Embryonic facial prominence (tissue), 1 donor: Measurements from ENCODE around the gene PEAR1.

Experiments
- DNase-seq: peaks from one replicate; pipeline ENCODE4 v3.0.0-alpha.2; 2016; ENCODE audit errors: extremely low spot score

The PEAR1 gene

DNA sequence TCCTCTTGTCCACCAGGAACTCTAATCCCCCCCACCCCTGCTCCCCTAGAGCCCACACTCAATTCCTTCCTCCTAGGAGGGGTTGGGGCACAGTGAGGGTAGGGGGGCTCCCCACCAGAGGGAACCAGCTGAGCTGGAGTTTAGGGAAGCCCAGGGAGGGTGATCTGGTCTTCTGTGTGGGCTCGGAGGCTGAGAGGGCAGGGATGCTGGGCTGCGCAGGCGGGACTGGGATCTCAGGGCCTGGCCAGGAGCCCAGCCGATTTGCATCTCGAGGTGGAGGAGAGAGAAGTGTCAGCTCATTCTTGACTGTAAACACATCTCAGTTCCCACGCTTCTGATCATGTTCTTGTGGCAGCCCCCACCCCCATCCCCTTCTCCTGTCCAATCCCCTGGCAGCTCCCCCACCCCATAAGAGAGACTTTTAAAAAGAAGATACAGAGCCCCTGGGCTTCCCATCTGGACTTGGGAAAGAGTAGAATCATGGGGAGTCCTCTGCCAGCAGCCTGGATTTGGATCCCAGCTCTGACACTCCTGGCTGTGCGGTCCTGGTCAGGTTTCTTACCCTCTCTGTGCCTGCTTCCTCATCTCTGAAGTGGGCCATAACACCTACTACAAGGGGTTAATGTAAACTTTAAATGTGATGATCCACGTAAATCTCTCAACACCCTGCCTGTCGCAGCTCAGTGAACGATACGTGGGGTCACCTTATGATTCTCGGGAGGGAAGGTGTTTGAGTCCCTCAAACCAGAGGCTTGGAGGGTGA, 6.6 kb downstream of the PEAR1 start:
- no peak for DNase-seq

DNA sequence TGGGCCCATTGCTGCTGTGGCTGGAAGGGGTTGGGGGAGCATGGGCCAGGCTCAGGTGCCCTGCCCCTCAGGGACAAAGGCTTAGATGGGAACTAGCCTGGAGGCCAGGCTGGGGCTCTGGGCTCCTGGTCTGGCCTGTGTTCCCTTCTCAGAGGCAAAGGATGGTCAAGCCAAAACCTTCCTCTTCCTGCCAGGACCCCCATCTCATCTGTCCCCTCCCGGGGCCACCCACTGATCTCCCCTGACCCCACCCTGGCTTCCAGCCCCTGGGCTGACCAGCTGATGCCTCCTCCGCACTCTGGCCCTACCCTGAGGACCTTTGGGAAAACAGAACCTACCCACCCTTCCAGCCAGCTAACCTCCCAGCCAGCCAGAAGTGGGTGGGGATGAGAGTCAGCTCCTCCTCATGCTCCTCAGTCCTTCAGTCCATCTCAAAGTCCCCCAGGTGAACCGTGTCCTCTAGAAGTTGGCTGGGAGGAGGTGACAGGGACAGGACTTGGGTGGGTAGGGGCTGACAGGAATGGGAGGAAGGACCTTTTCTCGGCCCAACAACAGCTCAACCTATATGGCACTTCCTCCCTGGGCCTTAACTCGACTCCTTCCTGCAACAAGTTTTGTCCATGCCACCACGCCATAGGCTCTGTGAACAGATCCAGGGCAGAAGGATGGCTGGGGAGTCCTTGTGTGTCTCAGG, 7.5 kb downstream of the PEAR1 start:
- DNase-seq, result no peak

DNA sequence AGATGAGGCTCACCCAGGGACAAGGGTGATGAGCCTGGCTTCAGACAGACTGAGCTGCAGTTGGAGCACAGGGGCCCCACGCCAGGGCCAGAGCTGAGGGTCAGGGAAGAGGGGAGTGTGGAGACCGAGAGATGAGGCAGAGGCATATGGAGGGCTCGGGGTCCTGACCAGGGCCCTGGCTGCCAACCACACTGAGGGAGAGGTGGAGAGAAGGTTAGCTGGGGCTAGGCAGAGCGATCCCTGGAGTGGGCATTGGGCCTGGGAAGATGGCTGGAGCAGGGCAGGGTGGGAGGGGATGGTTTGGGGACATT, 8.0 kb downstream of the PEAR1 start:
- DNase-seq, result no peak

DNA sequence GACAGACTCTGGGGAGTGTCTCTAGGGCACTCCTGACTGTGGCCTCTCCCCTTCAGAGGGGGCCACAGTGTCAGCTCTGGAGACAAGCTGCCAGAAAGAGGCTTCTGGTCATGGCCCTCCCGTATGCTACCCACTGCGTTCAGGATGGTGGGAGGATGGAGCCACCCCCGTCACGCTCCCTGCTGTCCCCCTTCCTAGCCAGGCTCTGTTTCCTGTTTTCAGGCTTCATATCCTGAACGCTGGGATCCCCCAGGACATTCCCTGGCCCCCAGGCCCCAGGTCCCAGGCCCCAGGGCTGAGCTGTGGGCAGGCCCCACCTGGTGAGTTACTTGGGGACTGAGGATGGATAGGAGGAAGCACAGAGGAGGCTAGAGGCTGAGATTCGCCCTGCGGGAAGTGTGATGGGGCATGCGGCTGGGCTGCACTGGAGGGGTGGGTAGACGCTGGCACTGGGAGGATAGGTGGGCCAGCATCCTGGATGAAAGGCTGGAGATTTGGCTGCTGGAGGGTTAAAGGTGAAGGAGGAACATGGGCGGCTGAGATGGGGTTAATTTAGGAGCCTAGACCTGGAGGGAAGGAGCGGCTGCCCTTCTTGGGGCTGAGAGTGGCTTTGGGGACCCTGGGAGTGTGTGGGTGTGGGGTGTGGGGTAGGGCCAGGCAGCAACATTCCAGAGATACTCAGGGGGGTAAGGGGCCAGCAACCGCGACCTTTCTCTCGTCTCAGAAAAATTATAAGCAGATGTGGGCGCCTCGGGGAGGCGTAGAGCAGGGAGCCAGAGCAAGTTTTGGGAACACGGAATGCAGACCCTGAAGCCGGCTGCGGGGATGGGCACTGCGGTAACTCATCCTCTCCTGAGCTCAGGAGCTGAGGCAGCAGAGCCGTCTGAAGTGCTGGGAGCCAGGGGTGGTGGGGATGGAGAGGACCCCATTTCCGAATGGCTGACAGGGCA, 8.7 kb downstream of the PEAR1 start:
- DNase-seq, result no peak

DNA sequence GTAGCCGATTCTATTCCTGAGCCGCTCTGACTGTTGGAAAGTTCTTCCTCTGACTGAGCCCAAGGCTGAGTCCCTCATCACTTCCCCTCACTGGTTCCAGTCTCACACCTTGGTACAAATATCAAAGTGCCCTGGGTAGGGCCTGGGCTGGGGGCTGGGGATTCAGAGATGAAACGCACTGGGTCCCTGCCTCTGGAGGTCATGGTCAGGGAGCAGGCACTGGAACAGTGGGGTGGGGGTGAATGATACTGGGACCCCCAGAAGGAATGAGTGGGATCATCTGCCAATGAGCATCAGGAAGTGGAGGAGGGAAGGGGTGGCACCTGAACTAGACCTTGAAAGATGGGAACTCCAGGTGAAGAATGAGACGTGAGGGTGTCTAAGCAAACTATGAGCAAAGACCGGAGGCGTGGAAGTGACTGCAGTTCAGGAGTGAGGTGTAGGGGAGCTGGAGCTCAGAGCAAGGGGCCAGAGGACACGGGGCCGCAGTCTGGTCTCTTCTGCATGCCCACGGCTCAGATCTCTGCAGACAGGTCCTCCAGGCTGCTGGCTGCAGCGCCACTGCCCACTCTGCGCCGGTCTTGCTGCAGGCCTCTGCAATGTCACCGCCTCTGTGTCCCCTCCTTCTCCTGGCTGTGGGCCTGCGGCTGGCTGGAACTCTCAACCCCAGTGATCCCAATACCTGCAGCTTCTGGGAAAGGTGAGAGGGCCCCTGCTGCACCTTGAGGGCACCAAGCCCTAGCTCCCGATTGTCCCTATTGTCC, 10.0 kb downstream of the PEAR1 start:
- no peak for DNase-seq

DNA sequence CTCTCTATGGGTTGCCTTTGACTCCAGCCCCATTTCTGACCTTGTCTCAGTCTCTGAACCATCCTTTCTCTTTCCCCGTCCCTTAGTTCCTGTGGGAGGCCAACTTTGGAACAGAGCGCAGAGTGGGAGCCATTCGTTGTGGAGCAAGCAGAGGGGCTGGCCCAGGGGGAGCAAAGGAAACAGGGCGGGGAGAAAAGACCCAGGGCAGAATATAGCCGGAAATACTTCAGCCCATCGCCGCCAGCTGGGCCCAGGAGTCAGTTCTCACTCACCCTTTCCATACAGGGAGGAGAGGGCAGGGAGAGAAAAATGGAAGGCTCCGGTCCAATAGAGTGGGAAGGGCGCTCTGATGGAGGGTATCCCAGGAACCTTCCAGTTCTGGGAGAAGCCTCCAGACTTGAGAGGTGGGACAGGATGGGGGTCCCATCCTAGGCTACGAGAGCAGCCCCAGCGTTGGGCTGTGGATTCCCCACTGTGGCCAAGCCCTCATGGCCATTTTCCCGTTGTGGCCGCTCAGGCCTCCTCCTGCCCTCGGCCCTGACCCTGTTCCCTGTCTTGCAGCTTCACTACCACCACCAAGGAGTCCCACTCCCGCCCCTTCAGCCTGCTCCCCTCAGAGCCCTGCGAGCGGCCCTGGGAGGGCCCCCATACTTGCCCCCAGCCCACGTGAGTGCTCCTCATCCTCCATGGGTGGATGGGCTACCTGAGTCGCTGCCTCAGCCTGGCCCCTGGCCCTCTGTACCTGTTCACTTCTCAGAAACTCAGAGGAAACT, 10.9 kb downstream of the PEAR1 start:
- no peak for DNase-seq

DNA sequence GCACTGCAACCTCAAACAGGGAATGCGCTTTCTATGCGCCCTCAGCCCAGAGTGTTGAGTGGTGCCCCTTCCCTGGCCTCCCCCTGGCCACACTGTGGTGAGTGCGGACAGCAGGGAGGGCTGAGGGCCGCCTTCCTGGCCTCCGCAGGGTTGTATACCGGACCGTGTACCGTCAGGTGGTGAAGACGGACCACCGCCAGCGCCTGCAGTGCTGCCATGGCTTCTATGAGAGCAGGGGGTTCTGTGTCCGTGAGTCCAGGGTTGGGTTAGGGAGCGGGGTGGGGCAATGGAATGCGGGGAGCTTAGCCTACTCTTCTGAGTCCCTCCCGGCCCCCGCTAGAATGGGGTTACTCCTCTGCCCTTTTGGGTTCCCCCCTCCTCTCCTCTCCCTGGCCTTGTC, 11.7 kb downstream of the PEAR1 start:
- DNase-seq, result no peak

DNA sequence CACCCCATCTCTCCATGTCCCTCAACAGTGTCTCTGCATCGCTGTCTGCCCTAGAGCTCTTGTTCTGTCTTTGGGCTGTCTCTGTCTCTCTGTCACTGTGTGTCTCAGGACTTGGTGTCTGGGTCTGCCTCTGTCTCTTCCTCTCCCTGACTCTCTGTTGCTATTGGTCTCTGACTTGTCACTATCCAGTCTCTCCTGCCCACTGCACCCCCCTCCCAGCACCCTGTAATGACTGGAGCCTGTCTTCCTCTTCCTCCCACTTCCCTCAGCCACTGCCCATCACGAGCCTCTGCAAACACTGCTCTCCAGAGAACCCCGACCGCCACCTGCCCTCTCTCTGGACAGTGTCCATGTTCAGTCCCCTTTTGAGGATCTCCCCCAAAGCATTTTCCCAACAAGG, 12.1 kb downstream of the PEAR1 start:
- no peak for DNase-seq

DNA sequence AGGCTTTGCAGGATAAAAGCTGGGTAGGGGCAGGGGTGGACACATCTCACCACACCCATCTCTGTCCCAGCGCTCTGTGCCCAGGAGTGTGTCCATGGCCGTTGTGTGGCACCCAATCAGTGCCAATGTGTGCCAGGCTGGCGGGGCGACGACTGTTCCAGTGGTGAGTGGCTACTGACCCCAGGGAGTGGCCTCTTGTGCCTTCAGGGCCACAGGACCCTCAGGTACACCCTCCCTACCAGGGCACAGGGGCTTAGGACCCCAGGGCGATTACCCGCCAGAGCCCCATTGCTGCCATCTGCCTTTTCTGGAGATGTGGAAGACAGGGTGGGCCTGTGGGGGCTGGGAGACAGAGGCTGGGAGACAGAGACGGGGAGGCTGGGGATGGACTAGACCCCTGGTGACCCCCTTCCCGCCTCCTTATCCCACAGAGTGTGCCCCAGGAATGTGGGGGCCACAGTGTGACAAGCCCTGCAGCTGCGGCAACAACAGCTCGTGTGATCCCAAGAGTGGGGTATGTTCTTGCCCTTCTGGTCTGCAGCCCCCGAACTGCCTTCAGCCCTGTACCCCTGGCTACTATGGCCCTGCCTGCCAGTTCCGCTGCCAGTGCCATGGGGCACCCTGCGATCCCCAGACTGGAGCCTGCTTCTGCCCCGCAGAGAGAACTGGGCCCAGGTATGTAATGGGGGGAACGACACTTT, 12.8 kb downstream of the PEAR1 start:
- DNase-seq, result no peak

DNA sequence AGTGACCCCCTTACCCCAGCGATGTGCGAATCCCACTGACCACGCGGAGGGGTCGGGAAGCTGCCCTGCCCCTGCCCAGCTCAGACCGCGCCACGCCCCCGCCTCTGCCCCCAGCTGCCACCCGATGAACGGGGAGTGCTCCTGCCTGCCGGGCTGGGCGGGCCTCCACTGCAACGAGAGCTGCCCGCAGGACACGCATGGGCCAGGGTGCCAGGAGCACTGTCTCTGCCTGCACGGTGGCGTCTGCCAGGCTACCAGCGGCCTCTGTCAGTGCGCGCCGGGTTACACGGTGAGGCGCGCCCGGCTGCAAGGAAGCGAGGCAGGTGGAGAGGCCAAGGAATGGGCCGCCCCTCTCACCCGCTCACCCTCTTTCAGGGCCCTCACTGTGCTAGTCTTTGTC, 15.0 kb downstream of the PEAR1 start:
- no peak for DNase-seq

DNA sequence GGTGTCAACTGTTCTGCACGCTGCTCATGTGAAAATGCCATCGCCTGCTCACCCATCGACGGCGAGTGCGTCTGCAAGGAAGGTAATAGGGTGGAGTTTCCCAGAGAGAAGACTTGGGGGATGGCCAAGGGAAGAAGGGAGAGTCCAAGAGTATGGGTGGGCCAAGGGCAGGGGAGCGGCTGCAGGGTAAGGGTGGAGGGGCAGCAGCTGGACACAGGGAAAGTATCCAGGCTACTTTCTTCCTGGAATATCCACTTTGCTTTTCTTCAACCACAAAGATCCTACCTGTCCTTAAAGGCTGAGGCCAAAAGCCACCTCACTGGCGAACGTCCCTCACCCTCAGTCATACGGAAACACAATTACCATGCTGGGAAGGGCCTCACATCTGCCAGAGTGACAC, 15.4 kb downstream of the PEAR1 start:
- no peak for DNase-seq

DNA sequence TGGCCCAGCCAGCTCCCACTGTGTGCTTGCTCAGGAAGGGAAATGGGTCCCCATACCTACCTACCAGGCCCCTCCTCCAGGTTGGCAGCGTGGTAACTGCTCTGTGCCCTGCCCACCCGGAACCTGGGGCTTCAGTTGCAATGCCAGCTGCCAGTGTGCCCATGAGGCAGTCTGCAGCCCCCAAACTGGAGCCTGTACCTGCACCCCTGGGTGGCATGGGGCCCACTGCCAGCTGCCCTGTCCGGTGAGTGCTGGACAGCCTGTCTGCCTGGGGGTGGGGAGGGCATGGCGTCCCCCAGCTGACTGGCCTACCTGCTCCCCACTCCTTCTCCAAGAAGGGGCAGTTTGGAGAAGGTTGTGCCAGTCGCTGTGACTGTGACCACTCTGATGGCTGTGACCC, 16.2 kb downstream of the PEAR1 start:
- DNase-seq, result no peak

DNA sequence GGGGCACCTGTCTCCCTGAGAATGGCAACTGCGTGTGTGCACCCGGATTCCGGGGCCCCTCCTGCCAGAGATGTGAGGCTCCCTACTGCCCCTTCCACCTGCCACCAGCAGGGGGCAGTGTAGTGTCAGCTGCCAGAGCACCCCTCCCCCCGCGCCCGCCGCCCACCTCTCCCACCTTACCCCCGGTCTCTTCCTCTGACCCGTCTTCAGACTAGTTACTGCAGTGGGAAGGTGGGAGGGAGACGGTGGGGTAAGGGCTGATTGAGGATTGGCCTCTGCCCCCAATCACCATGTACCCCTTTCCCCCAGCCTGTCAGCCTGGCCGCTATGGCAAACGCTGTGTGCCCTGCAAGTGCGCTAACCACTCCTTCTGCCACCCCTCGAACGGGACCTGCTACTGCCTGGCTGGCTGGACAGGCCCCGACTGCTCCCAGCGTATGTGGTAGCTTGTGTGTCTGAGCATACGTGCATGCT, 16.8 kb downstream of the PEAR1 start:
- DNase-seq, result no peak

DNA sequence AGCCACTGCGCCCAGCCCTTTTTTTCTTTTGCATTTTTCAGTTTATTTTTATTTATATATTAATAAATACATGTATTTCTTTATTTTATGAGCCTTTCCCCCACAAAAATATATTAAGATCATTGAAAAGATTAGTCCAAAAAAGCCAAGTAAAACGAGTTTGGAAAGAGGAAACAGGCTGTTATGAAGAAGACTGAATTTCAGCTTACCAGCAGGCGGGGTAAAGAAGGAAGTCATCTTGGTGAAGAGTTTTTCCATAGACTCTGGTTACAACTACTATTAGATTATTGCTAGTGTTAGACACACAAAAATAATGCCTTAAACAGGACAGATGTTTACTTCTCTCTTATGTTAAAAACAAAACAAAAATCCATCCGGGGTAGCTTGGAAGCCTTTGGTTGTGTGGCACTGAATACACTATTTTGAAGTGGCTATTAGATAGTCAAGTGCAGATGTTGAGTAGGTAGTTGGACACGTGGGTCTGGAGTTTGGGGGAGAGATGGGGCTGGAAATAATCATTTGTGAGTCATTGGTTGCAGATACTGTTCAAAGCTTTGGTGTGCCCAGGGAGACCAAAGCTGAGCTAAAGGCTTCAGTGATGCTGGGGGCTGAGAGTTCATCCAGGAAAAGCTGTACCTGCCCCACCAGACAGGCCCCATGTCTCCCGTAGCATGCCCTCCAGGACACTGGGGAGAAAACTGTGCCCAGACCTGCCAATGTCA, 18.2 kb downstream of the PEAR1 start:
- no peak for DNase-seq

DNA sequence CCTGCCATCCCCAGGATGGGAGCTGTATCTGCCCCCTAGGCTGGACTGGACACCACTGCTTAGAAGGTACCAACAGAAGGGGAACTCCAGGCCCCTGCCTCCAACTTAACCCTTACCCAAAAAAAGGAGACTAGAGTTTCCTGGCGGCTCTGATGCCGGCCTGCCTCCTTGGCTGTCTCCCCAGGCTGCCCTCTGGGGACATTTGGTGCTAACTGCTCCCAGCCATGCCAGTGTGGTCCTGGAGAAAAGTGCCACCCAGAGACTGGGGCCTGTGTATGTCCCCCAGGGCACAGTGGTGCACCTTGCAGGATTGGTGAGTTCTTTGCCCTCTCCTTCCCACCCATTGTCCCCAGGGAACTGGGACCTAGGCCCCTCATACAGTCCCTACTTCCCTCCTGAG, 18.8 kb downstream of the PEAR1 start:
- DNase-seq, result no peak

DNA sequence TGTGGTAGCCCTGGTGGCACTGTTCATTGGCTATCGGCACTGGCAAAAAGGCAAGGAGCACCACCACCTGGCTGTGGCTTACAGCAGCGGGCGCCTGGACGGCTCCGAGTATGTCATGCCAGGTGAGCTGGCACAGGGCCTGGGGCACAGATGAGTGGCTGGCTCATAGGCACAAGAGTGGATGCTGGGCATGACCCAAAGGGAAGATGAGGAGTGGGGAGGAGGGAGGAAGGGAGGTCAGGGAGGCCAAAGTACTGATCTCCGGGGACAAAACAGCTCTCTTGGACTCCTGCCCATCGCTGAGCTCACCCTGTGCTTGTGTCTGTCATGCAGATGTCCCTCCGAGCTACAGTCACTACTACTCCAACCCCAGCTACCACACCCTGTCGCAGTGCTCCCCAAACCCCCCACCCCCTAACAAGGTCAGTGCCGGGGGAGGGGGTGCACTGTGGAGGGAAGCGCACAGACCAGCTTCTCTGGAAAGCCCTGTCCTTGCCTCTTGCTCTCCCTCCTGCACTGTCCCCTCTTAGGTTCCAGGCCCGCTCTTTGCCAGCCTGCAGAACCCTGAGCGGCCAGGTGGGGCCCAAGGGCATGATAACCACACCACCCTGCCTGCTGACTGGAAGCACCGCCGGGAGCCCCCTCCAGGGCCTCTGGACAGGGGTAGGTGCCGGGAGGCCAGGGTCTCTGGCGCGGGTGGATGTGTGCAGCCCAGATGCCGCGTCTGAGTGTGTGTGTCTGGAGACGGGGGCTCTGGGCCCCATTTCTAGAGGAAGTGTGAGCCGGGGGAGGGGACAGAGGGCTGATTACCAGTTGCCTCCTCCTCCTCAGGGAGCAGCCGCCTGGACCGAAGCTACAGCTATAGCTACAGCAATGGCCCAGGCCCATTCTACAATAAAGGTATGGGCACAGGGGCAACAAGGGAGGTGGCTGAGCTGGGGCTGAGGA, 19.6 kb downstream of the PEAR1 start:
- DNase-seq, result no peak

DNA sequence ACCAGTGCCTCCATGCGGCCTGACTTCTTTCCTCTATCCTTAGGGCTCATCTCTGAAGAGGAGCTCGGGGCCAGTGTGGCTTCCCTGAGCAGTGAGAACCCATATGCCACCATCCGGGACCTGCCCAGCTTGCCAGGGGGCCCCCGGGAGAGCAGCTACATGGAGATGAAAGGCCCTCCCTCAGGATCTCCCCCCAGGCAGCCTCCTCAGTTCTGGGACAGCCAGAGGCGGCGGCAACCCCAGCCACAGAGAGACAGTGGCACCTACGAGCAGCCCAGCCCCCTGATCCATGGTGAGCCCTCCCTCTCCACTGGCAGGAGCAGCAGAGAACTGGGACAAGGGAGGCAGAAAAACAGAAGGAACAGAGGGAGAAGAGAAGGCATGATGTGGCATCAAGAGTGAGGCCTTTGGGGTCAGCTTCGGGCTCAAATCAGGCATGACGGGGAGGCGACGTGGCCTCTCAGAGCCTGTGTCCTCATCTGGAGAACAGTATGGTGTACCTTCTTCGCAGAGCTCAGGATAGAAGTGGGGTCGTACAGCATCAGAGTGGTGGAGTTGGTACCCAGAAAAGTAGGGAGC, 20.4 kb downstream of the PEAR1 start:
- DNase-seq, result no peak

DNA sequence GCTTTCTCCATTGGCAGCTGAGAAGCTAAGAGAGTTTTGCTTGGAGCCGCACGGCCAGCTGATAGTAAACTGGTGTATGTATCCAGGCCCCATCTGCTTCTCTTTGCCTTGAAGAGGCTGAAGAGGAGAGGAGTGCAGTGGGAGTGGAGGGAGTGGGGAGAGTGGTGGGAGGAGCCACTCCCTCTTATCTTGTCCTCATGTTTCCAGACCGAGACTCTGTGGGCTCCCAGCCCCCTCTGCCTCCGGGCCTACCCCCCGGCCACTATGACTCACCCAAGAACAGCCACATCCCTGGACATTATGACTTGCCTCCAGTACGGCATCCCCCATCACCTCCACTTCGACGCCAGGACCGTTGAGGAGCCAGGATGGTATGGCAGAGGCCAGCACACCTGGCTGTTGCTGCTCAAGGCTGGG, 20.9 kb downstream of the PEAR1 start:
- no peak for DNase-seq
